ENCODE measurements around the gene IGF2BP1.
"Not testable (repeated sequence)": the region's sequence is repeated elsewhere in the genome, so short reads cannot be mapped to it uniquely, and the experiment has no call there.

Gene IGF2BP1

DNA sequence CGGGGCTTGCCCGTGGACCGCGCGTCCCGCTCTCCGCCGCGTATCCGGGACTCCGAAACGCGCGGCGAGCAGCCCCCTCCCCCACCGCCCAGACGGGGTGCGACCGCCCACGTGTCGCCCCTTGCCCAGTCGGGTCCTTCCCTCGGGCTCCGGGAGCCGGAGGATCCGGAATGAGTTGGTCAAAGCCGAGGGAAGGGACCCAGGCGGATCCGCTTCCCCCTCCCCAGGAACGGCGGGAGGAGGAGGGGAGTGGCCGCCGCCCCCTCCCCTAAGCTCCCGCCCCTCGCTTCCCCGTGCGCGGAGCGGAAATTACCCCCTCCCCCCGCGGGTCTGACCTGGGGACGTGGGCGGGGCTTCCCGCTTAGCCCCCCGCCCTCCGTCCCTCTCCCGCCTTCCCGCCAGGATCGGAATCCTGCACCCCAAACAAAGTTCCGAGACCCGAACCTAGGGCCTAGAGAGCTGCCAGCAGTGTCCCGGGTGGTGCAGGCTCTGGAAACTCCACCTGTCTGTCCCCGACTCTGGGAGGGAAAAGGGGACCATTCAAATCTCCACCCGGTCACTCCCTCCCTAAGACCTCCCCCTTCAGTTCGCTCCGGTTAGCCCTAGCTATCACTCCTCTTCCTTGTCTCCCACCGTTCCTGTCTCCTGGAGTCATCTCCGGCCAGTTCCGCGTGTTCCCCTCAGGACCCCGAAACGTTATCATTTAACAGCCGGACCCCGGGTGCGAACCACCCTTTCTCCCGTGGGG, 1.0 kb upstream of the IGF2BP1 start:
- DNase-seq (ENCODE audit: low read depth, low spot score) = peak; percentile 86

DNA sequence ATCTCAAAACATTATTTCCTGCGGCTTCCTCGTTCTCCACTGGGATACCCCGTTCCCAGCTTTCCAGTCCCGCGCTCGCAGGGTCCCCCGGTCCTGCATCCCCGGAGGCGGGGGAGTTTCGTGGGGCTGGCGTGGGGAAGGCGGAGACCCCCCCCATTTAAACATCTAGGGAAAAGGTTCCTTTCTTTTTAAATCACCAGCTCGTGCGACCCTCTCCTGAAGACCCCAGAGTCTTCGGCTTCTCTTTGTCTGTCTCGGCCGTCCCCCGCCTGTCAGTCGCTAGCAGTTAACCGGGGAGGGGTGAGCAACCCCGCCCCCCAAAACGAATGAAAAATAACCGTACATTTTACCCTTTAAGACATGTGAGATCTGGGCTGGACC, 473 bp upstream of the IGF2BP1 start:
- no peak for DNase-seq (ENCODE audit: low read depth, low spot score)

DNA sequence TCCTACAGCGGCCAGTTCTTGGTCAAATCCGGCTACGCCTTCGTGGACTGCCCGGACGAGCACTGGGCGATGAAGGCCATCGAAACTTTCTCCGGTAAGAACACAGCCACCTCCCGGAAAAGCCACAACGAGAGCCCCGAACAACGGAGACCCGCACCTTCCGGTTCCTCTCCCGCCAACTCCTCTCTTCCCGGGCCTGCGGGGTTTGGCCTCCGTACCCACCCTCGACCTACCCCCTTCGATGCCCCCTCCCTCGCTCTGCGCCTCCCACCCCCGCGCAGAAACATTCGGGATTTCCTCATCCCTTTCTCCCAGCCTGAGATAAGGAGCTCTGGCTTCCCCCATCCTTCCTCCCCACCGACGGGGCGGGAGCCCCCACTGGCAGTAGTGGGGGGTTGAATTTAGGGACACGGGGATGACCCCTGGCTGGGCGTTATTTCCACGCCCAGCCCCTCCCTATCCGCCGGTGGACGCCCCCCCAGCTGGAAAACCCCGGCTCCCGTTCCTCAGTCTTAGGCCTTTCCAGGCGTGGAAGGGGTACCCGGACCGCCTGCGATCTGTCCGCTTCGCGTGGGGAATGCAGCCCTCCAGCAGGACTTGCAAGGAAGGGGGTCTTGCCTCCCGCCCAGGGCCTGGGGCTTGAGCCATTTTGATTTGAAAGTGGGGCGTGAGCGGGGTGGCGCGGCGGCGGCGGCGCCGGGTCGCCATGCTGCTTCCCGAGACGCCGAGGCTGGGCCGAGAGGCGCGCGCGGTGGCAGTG, 822 bp downstream of the IGF2BP1 start:
- no peak for DNase-seq (ENCODE audit: low read depth, low spot score)

DNA sequence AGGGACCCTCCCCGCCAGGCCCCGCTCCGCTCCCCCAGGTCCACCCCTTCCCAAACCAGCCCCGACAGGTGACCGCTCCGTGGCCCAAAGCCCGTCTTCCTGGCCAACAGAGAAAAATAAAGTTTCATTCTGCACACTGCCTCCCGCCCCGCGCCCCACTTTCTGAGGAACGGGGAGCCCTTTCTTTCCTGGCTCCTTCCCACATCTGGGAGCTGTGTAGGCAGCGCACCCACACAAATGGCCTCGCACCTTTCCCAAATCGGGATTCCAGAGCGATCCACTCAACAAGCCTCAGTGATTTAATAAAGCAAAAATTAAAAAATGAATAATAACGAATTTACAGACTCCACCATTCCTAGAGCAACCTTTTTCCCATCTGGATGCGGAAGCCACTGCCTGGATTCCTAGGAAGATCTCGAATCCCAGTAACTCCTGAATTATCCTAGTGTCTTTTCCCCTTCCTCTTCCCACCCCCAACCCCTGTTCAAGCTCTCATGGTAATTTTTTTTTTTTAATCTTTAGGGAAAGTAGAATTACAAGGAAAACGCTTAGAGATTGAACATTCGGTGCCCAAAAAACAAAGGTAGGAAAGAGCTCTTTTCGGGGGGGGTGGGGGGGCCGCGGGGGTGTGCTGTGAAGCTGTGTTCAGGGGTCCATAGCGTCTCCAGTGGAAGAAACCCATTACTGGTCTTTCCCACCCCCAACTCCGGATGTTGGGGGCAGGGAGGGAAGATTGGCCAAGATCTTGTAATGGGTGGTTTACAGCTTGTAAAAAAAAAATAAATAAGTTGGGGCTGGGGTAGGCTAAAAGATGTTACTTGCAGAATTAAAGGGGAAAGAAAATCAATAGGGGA, 1.6 kb downstream of the IGF2BP1 start:
- DNase-seq (ENCODE audit: low read depth, low spot score) = no peak

DNA sequence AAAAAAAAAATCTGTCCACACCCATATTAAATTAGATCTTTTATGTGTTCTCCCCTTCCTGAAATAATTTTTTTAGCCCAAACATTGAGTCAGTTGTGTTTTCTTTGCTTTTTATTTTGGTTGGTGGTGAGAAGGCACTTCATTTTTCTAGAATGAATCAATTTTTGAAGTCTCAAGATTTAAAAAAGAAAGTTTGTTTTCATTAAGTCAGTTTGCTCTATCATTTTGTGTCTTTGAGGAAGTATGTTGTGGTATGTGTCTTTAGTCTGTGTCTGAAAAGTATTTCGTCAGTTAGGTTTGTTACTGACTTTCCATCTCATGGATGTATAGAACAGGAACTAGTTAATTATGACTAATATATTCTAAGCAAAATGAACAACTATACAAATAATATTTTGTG, 3.8 kb downstream of the IGF2BP1 start:
- DNase-seq (ENCODE audit: low read depth, low spot score) = no peak

DNA sequence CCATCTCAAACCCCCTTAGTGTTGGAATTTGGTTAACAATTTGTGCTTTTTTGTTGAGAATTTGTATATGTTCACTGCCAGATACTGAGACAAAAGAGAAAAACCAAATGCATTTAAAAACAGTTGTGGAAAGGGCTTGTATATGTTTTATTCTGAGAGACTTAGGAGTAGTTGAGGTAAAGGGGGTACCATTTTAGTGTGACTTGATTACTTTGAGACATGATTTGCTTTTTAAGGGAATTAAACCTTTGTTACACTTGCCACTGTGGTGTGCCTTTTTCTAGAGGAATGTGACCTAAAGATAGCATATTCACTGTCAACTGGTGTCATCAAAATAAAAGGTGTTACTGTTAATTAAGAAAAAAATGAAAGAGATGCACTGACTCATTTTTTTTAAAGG, 4.5 kb downstream of the IGF2BP1 start:
- DNase-seq (ENCODE audit: low read depth, low spot score) = no peak

DNA sequence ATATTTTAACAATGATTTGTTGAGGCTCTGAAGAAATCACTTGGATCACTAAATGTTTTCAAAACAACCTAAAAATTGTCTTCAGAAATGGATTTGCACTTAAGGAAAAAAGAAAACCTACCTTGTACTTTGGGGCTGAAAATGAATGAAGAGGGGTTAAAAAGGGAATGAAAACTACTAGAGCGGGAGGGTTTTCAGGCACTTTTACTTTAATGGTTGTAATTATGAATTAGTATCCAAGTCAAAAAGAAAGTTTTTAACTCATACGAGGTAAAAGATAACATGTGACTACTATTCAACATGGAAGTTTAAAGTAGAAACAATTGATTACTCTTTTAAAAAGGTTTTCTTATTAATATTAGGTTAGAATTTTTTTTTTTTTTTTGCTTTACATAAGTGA, 5.1 kb downstream of the IGF2BP1 start:
- DNase-seq (ENCODE audit: low read depth, low spot score) = no peak

DNA sequence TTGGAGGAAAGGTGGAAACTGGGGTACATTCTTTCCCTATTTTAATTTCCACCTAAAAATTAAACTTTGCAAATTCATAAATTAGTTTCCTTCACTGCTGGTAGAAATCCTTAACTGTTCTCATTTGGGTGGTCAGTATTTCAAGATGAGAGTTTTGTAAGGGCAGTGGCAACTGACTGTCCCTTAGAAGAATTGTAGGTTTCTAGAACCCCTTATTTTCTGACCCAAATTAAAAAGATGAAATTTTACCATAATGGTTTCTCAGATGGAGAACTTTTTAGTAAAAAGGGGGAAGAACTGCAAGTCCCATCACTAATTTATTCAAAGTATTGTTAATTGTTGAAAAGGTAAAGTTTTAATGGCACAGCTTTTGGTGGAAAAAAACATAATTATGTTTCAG, 5.6 kb downstream of the IGF2BP1 start:
- DNase-seq (ENCODE audit: low read depth, low spot score) = no peak

DNA sequence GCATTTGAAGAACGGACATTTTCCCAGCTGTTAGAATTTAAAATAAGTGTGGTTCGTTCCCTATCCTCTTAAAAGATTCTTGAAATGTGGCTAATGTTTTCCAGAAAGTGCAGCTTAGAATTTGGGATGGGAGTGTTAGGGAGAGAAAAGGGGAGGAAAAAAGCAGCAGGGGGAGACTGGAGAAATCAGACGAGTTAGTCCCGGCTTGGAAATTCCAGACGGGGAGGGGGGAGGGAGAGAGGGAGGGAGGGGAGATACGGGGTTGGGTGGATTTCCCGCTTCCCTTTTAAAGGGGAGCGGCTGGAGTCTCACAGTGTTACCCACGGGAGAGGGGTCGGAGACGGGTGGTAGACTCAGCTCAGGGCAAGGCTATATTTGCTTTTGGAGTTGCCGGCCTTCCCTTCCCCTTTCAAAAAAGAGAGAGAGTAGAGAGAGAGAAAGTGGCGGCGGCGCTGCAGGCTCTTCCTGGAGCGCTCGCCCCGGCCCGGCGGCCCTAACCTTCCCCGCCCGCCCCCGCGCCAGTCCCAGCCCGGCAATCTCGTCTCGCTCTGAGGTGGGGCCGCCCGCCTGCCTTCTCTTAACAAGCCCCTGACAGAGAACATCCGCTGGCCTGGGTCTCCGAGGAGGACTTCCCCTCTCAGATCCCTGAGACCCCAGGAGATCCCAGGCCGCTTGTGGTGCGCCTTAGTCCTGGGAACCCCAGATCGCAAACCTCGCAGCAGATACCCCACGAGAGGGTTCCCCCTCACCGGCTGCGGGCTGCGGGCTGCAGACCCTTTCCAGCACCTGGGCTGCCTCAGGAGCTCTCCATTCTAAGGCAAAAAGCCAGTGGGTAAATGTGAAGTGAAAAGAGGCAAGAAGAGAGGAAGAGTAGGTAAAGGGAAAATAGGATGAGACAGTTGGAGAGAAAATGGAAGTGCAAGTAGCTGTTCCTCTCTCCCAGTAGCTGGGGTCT, 6.6 kb downstream of the IGF2BP1 start:
- no peak for DNase-seq (ENCODE audit: low read depth, low spot score)

DNA sequence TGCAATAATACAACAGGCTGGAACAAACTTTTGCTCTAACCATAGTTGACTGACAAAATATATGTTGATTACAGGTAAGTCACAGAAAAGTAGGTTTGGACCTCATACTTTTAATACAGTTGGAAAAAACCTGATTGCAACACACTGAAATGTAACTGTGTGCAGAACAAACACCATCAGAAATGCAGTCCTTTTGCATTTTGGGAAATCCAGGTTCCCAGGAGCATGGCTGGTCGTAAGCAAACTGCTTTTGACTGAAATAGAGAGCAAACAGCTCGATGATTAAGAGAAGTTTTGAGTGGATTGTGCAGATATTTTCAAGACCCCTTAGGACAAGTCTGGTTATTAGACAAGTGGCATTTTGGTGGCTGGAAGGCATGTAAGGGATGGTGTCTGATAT, 8.0 kb downstream of the IGF2BP1 start:
- no peak for DNase-seq (ENCODE audit: low read depth, low spot score)

DNA sequence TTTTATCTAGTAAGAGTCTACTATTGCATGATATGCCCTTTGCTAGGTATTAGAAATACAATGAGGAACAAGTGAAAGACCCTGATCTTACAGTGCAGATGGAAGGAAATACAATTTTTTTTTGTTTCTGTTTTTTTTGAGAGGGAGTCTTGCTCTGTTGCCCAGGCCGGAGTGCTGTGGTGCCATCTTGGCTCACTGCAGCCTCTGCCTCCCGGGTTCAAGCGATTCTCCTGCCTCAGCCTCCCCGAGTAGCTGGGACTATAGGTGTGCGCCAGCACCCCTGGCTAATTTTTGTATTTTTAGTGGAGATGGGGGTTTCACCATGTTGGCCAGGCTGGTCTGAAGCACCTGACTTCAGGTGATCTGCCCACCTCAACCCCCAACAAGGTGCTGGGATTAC, 11.7 kb downstream of the IGF2BP1 start:
- DNase-seq (ENCODE audit: low read depth, low spot score) = not testable (repeated sequence)

DNA sequence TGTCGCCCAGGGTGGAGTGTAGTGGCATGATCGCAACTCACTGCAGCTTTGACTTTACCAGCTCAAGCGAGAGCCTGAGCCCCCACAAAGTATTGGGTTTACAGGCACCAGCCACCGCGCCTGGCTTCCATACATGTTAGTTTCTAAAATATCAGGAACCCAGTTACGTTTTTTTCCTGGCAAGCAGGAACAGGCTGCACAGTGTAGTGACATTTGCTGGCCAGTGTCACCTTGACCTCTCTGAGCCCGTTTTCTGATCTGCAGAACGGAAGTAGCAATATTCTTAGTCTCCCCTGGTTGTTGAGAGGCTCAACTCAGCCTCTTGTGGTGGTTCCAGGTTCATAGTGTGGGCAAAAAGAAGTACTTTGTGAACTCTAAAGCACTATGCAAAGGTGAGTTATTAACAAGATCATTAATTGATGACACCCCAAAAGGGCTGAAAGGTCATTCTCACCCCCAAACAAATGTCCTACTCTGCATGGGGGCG, 15.6 kb downstream of the IGF2BP1 start:
- no peak for DNase-seq (ENCODE audit: low read depth, low spot score)

DNA sequence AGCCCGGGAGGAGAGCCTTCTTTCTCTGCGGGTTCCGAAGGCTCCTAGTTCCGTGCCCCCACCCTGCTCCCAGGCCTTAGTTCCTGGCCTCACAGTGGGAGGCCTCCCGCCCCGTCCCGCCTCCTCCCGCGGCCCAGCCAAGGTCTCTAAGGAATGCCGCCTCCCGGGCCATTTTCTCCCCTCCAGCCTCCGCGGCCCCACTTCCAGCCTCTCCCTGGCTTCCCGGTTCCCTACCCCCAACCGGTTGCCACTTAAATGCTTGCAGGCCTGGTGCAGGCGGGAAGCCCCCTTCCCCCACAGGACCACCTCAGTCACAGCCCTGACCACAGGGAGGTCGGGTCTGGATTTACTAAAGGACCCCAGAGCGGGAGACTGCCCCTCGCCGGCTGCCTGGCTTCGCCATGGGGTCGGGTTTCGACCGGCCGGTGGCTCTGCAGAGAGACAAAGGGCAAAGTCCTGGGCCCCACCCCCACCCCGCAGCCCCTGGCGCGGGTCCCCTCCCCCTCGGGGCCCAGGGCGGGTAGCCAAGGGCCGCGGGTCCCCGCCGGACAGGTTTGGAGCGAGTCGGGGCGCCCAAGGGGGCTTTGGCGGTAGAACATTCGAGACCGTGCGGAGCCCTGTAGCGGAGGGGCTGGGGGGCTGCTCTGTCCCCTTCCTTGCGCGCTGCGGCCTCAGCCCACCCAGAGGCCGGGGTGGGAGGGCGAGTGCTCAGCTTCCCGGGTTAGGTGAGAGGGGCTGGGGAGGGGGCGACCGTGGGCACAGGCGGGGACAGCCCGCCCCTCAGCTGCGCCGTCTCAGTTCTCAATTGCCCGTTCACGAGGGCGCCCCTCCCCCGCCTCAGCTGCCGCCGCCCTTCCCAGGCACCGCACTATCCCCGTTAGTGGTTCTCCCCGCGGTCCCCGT, 16.4 kb downstream of the IGF2BP1 start:
- no peak for DNase-seq (ENCODE audit: low read depth, low spot score)

DNA sequence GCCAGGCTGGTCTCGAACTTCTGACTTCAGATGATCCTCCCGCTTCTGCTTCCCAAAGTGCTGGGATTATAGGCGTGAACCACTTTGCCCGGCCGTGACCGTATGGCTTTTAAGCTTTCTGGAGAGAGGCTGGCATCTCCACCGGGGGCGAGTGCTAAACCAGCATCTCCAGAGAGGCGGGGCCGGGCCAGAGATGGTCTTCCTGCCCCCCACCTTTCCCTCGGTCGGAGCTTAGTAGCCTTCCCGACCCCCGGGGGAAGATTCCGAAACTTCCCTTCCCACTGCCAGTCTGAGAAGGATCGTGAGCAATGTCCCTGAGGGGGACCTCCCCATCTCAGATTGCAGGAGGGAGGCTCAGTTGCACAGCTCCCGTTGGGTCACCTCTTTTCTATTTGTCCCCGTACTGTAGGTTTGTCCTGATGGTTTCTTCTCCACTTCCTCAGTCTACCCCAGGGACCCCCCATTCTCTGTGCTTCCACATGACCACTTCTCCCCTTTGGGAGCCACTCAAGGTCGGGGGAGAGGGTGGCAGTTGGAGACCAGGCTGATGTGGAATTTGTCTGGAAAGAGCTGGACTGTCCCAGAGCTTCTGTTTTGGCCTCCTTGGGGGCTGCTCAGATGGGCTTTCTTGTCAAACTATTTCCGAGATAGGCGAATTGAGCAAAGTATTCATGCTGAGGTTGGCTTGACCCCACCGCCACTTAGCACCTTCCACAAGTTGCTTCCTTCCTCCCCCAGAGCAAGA, 18.2 kb downstream of the IGF2BP1 start:
- no peak for DNase-seq (ENCODE audit: low read depth, low spot score)

DNA sequence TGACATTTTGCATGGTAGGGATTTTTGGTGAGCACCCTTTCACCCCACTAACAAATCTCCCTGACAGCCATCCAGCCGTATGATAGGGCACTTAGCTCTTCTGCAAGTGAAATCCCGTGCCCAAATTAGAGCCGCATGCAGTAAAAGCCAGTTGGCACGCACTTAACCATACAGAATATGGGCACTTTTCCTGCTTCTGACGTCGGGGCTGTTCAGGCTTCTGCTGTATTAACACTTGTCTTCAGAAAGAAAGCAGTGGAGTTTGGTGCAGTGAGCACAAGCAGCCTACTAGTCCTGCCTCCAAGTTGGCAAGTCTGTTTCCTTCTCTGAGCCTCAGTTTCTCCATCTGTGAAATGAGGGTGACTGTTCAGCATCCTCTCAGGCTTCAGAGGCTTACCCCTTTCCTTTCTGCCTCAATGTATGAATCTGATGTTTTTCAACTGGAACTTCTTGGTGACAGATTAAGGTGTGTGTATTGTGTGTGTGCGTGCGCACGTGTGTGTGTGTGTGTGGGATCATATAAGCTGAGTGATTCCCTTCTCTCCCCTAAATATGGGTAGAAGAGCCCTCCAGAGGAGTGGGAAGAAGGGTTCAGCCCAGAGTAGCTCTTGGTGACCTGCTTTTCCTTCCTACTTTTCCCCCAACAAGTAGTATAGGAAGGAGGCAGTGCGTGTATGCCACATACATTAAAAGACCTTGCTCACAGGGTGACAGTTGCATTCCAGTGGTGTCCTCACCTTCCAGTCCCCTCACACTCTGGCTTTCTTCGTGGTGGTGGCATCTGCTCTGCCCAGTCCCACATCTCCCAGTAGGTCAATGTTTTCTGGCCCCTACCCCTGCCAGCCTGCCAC, 19.0 kb downstream of the IGF2BP1 start:
- DNase-seq (ENCODE audit: low read depth, low spot score) = no peak

DNA sequence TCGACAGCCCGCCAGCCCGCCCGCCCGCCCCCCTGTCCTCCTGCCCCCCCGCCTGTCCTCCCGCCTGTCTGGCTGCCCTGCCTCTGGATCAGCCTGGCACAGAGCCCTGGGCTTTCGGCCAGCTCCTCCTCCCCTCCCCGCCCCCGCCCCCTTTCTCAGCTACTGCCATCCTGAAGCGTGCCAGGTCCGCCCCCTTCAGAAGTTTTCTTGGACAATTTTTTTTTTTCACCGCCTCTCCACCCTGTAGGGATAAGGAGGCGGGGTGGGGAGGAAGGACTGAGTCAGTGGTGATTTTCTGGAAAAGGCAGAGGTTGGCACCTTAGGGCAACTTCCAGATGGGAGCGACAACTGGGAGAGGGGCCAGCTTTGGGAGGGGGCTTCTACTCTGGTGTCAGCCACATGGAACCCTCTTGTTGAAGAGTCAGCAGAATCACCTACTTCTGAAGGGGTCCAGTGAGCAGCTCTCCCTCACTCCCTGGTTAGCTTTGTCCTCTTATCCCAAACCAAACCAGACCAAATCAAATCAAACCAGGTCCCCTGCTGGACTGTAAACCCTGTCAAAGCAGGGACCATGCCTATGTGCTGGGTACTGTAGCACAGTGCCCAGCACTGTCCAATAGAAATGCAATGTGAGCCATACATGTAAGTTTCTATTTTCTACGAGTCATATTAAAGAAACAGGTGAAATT, 19.7 kb downstream of the IGF2BP1 start:
- no peak for DNase-seq (ENCODE audit: low read depth, low spot score)

DNA sequence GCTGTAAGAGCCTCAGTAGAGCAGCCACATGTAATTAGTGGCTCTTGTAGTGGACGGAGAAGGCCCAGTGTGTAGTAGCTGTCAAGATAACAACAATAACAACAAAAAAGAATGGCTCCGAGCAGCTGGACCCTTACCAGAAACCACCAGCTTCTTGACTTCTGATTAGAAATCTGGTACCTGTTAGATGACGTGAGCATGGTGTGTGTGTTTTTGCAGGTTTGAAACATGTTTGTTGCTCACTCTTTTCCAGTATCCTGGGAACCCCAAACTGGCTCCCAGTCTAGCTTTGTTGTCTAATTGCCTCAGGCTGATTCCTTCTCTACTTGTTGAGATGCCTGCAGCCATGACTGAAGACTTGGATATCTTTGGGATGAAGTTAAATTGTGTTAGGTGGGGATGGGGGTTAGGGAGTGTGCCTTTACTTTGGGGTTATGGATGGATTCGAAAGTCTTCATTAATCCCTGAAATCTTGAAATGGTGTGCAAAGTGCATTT, 21.0 kb downstream of the IGF2BP1 start:
- no peak for DNase-seq (ENCODE audit: low read depth, low spot score)

DNA sequence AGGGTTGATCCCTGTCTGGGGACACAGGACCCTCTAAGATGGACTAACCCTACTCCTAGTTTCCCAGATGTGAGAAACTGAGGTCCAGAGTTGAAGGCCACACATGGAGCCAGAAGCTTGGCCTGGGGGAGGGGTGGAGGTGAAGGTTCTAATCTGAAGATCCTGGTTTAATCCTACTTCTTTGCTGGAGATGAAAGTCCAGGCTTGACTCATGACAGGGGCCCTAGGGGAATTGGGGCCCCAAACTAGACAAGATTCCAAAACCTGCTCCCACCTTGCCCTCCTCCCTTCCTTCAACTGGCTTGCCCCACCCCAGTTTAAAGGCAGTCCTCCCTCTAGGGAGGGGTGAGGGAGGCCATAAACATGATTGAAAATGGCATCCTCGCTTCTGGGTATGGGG, 21.6 kb downstream of the IGF2BP1 start:
- no peak for DNase-seq (ENCODE audit: low read depth, low spot score)

Measured in iPS DF 19.7 (cell line).